Measurements from ENCODE around the gene NOPCHAP1. TPM values are rescaled to one million over a fixed set of nuclear protein-coding genes. Genes with fewer than 3 reads are reported as not detected.

Gene NOPCHAP1
- total and polyA plus RNA-seq, 2 donors (not counting 1 experiment from before 2014, with no cell fraction given): 3.2 to 21.2 TPM

DNA sequence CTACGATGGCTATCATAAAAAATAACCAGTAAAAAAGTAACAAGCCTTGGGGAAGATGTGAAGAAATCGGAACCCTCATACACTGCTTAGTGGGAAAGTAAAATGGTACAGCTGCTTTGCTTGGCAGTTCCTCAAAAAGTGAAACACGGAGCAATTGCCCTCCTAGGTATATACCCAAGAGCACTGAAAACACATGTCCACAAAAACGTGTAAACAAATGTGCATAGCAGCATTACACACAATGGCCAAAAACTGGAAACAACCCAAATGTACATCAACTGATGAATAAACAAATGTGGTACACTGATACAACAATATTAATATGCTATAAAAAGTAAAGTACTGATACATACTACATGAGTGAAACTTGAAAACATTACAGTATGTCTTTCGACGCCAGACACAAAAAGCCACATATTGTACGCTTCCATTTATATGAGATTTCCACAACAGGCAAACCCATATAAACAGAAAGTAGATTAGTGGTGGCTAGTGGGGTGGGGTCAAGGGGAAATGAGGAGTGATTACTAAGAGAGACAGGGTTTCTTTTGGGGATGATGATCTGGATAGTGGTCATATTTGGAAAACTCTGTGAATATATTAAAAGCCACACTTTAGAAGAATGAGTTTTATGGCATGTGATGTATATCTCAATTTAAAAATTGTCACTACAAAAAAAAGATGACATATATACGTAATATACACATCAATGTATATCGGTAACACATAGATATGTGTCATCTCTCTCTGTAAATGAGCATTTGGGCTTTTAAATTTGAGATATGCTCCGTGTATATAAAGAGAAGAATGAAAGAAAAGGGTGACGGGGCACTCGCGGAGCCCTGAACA is 29.0 kb upstream of the NOPCHAP1 start:
- H3K4me2 ChIP-seq (replicated peaks; ENCODE audit: low read depth, low read length, poor library complexity, severe bottlenecking): peak overlapping the region; percentile 81
- TF ChIP-seq CTCF (IDR thresholded peaks at IDR 0.05) (no peak), EZH2 (IDR thresholded peaks at IDR 0.05; ENCODE audit: borderline replicate concordance, insufficient read depth, low read depth, low read length, poor library complexity, severe bottlenecking) (no peak)
- no peaks in the 10 kb centered on the region for H3K36me3 ChIP-seq (replicated peaks in 1 of 2; ENCODE audit: control extremely low read depth in 1 of 2, control insufficient read depth in 1 of 2, extremely low read depth in 1 of 2, insufficient read depth in 2 of 2, low read length in 1 of 2)
- H3K4me1 Mint-ChIP-seq: peaks cover 23% of the 10 kb centered on the region
- H3K27ac Mint-ChIP-seq: peak overlapping the region; percentile 83
- peak overlapping the region; percentile 88 for H2AFZ ChIP-seq (ENCODE audit: insufficient read depth, low read depth, low read length, poor library complexity, severe bottlenecking)
- H3K9ac ChIP-seq (ENCODE audit: low read length): peak overlapping the region; percentile 73
- CTCF ChIA-PET: interaction anchor here (0.9 to 3.4 kb wide), 4 partner anchors 10 to 576 kb away, joined by 5 to 20 read pairs (median 12); no protein-coding TSS in a partner anchor
- H4K20me1 ChIP-seq (ENCODE audit: control insufficient read depth, insufficient read depth, low read length, poor library complexity, severe bottlenecking): no peaks in the 10 kb centered on the region
- intact Hi-C loops (cut with micrococcal nuclease): loop anchor here (5.0 to 10.0 kb wide), 6 partner anchors 150 to 742 kb away; partner anchors contain the start of genes CHST11, TXNRD1 and WASHC4
- H3K4me1 ChIP-seq (ENCODE audit: control insufficient read depth in 2 of 2, insufficient read depth in 2 of 2, low read length in 2 of 2): peaks cover 13 to 16% of the 10 kb centered on the region in 2 donors
- DNase-seq (peak; percentile 19), ATAC-seq (ENCODE audit: low read depth) (no peak)
- WGBS (ENCODE audit: insufficient coverage): 6% methylated on average over 3 of the region's 13 CpGs
- H3K4me3 Mint-ChIP-seq: peak overlapping the region; percentile 91
- H3K9me3 Mint-ChIP-seq (ENCODE audit: insufficient read depth): no peaks in the 10 kb centered on the region
- no peaks in the 10 kb centered on the region for H3K9me3 ChIP-seq (ENCODE audit: control extremely low read depth in 1 of 3, control insufficient read depth in 2 of 3, insufficient read depth in 1 of 3, low read length in 2 of 3)
- no peaks in the 10 kb centered on the region for H3K79me2 ChIP-seq (ENCODE audit: control insufficient read depth, insufficient read depth, low read length)
- POLR2A ChIA-PET: interaction anchor here (1.3 kb wide), 1 partner anchor 670 kb away, joined by 4 read pairs; no protein-coding TSS in a partner anchor
- H3K27me3 Mint-ChIP-seq: peaks cover 4% of the 10 kb centered on the region
- no peak overlapping the region for H3K27ac ChIP-seq (ENCODE audit: low read length in 2 of 2)
- no peaks in the 10 kb centered on the region for H3K27me3 ChIP-seq (replicated peaks in 1 of 4; ENCODE audit: control extremely low read depth in 1 of 4, control insufficient read depth in 3 of 4, insufficient read depth in 4 of 4, low read length in 3 of 4)
- H3K4me3 ChIP-seq (ENCODE audit: control extremely low read depth in 1 of 5, extremely low read depth in 1 of 5, insufficient read depth in 1 of 5, low read depth in 2 of 5, low read length in 4 of 5): peak overlapping the region in 4 of 5 experiments; percentile 60 to 80 (median 70)

- DNase-seq: no peak
- under 1% methylated on average over 29 of the region's 31 CpGs for WGBS (ENCODE audit: insufficient coverage)
- peaks cover 0 to under 1% (median 0%) of the 10 kb centered on the region in 4 experiments for H3K27me3 ChIP-seq (replicated peaks in 1 of 4; ENCODE audit: control extremely low read depth in 1 of 4, control insufficient read depth in 3 of 4, insufficient read depth in 4 of 4, low read length in 3 of 4)
- peaks cover 23% of the 10 kb centered on the region for H3K4me1 Mint-ChIP-seq
- no peaks in the 10 kb centered on the region for H3K9me3 Mint-ChIP-seq (ENCODE audit: insufficient read depth)
- H3K4me1 ChIP-seq (ENCODE audit: control insufficient read depth in 2 of 2, insufficient read depth in 2 of 2, low read length in 2 of 2): peaks cover 13 to 16% of the 10 kb centered on the region in 2 donors
- H3K36me3 ChIP-seq (replicated peaks in 1 of 2; ENCODE audit: control extremely low read depth in 1 of 2, control insufficient read depth in 1 of 2, extremely low read depth in 1 of 2, insufficient read depth in 2 of 2, low read length in 1 of 2): no peaks in the 10 kb centered on the region
- intact Hi-C loops (cut with micrococcal nuclease): loop anchor here (5.0 to 10.0 kb wide), 6 partner anchors 150 to 743 kb away; partner anchors contain the start of genes CHST11, TXNRD1 and WASHC4
- H3K27me3 Mint-ChIP-seq: peaks cover 4% of the 10 kb centered on the region
- TF ChIP-seq CTCF (IDR thresholded peaks at IDR 0.05) (no peak), EZH2 (IDR thresholded peaks at IDR 0.05; ENCODE audit: borderline replicate concordance, insufficient read depth, low read depth, low read length, poor library complexity, severe bottlenecking) (no peak)
- no peaks in the 10 kb centered on the region for H3K79me2 ChIP-seq (ENCODE audit: control insufficient read depth, insufficient read depth, low read length)
- no peaks in the 10 kb centered on the region for H4K20me1 ChIP-seq (ENCODE audit: control insufficient read depth, insufficient read depth, low read length, poor library complexity, severe bottlenecking)
- H3K27ac ChIP-seq (ENCODE audit: low read length in 2 of 2): peak overlapping the region in 1 of 2 donors; percentile 42
- ChIA-PET POLR2A (interaction anchor here (1.3 kb wide), 1 partner anchor 671 kb away, joined by 4 read pairs; no protein-coding TSS in a partner anchor), CTCF (interaction anchor here (0.9 to 3.4 kb wide), 4 partner anchors 10 to 577 kb away, joined by 5 to 20 read pairs (median 12); no protein-coding TSS in a partner anchor)
- H3K4me3 ChIP-seq (ENCODE audit: control extremely low read depth in 1 of 5, extremely low read depth in 1 of 5, insufficient read depth in 1 of 5, low read depth in 2 of 5, low read length in 4 of 5): peak overlapping the region in 4 of 5 experiments; percentile 60 to 80 (median 70)
- H3K9ac ChIP-seq (ENCODE audit: low read length): peak overlapping the region; percentile 73
- H3K9me3 ChIP-seq (ENCODE audit: control extremely low read depth in 1 of 3, control insufficient read depth in 2 of 3, insufficient read depth in 1 of 3, low read length in 2 of 3): no peaks in the 10 kb centered on the region
- peak overlapping the region; percentile 91 for H3K4me3 Mint-ChIP-seq
- ATAC-seq (ENCODE audit: low read depth): no peak
- peak overlapping the region; percentile 88 for H2AFZ ChIP-seq (ENCODE audit: insufficient read depth, low read depth, low read length, poor library complexity, severe bottlenecking)
- peak overlapping the region; percentile 81 for H3K4me2 ChIP-seq (replicated peaks; ENCODE audit: low read depth, low read length, poor library complexity, severe bottlenecking)
- H3K27ac Mint-ChIP-seq: peak overlapping the region; percentile 83
These were observed 28.5 kb upstream of the NOPCHAP1 start for GRCh38 chr12:104957719-104958000.

Measured in B cell (primary cell).